ENCODE measurements around the gene TEX13A.
"Not testable (repeated sequence)": the region's sequence is repeated elsewhere in the genome, so short reads cannot be mapped to it uniquely, and the experiment has no call there.

TEX13A gene, protein sequence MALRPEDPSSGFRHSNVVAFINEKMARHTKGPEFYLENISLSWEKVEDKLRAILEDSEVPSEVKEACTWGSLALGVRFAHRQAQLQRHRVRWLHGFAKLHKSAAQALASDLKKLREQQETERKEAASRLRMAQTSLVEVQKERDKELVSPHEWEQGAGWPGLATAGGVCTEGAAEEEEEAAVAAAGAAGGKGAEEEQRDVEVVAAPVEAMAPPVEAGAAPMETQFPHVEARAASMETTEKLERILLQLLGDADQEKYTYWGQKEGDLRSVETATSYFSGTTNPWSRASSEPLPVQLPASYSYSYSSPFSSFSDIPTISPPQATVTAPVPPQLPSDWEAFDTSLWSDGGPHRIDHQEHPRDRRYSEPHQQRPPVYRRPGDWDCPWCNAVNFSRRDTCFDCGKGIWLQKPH

DNA sequence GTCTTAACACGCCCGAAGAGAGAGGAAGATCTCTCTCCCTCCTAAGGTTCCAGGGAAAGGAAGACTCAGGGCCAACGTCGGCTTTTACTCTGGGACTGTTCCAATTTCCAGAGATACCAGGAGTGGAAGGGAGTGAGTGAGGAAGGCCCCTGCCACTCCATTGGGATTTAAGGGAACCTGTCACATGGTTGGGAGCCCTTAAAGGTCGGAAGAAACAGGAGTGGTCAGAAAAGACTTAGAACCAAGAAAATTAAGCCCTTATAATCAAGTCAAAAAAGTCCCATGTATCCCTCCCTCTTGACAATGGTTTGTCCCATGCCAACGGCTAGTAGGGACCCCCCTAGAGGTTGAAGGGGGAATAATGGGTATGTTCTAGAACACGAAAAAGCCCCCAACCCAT is at the start of gene TEX13A:
Gene TEX13A (minus strand): TSS at position 59 of the 400 bp plus-strand sequence. CDS start 297 bp downstream, outside the sequence.
- no peak for DNase-seq (ENCODE audit: low read depth in 2 of 2)

DNA sequence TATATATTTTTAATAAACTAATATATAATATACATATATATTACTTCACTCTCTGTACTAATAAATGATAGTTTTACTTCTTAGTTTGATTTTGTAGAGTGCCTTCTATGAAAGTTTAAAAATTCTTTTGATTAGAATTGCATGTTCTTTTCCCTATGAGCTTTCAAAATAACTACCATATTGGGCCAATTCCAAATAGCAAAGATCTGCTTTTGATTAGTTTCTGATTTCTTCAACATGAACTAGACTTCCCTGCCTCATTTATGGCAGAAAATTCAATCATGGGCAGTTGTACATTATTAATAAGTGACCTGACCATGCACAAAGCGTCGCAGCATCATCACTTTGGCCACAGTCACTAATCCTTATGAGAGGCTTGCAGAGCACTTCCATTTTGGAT is 48.9 kb upstream of the TEX13A start:
- no peak for DNase-seq (ENCODE audit: low read depth in 2 of 2)

DNA sequence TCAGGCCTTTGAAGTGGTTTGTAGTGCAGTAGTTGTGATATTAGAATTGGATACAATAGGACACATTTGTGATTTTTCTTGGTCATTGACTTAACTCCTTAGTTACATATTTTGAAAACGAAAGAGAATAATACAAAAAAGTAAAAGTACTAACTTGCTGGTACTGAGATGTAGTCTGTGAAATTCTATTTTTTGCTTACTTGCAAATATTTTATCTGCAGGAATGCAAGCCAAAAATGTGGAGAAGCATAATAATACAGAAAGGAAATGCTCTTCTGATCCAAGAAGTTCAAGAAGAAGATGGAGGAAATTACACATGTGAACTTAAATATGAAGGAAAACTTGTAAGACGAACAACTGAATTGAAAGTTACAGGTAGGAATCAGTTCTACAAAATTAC is 46.7 kb upstream of the TEX13A start:
- DNase-seq (ENCODE audit: low read depth in 2 of 2) = no peak

DNA sequence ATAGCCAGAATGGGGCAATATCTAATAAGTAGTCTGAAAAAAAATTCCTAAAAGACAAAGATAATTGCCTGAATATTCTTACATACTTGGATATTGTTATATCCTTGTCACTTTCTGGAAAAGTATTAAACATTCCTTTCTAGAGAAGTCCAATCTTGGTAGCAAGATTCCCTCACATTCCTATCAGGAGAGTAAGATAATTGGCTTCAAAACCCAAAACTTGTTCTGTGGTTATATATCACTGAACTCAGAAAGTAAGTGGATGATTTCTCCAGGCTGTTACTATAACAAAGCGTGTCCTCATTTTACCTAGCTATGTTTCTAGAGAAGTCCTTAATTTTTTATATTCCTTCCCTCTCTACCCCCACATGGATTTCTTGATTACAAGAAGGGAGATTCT is 46.0 kb upstream of the TEX13A start:
- DNase-seq (ENCODE audit: low read depth in 2 of 2) = no peak

DNA sequence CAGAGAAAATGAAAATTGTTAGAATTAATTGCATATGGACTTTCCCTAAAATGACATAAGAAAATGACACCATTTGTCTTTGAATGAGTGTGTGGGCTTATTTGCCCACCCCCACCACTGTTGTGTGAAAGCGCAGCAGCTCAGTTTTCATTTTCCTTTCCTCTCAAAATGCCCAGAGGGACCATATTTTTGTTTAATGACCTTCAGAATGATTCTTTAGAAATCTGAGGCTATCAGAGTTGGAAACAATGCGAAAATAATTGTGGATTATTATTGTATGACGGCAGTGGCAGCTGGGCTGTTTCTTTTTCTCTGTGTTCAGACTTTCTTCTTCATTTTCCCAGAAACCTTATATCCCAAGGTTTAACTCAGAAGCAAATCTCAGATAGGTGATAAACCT is 44.6 kb upstream of the TEX13A start:
- no peak for DNase-seq (ENCODE audit: low read depth in 2 of 2)

DNA sequence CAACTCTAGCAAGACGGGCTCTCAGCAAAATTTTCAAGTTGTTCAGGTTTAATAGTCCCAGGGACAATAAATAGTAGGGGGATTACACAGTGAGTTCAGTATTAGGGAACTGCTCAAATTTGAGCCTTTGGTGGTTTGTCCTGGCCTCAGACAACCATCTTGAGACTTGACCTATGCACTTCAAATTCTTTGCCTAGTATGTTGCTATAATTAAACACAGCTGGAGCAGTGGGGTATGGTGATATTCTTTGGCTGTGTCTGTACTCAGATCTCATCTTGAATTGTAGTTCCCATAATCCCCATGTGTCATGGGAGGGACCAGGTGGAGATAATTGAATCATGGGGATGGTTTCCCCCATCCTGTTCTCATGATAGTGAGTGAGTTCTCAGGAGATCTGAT is 43.3 kb upstream of the TEX13A start:
- DNase-seq (ENCODE audit: low read depth in 2 of 2) = no peak

DNA sequence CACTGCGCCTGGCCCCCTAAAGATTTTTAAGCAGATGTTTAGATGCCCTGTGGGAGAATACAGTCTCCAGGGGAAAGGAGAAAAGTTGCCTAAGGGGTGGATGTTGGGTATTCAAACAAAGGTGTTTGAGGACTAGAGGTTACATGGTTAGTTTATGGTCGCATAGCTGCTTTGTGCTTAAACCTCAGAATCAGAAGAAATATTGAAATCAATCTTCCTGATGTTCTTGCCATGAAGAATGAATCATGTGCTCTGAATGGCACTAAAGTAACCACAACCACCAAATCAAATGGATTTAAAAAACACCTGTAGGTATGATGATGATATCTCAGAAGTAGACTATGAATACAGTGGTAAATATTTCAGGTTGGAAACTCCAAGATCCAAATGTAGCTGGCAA is 42.7 kb upstream of the TEX13A start:
- DNase-seq (ENCODE audit: low read depth in 2 of 2) = no peak

DNA sequence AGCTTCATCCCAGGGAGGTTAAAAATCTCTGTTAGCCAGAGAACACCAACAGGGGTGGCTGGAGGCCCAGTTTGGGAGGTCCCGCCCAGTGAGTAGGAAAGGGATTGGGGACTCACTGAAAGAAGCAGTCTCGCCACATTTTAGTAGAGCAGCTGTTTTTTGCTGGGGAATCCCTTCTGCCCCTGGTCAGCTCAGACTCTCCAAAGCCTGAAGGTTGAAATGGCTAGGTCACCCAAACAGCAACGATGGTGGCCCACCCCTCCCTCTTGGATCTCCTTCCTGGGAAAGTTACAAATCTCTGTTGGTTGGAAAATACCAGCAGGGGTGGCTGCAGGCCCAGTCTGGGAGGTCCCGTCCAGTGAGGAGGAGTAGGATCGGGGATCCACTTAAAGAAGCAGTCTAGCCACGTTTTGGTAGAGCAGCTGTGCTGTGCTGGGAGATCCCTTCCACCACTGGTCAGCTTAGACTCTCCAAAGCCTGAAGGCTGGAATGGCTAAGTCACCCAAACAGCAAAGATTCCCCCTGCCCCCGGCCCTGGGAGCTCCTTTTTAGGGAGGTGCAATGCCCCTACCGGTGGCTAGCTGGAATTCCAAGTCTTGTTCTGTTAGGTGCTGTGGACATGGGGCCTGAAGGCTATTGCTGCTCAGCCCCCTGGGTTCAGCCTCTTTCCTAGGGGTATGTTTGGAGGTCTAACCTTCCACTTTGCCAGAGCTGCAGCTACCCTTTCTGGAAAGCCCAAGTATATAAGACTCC is 40.0 kb upstream of the TEX13A start:
- DNase-seq (ENCODE audit: low read depth in 2 of 2) = no peak

DNA sequence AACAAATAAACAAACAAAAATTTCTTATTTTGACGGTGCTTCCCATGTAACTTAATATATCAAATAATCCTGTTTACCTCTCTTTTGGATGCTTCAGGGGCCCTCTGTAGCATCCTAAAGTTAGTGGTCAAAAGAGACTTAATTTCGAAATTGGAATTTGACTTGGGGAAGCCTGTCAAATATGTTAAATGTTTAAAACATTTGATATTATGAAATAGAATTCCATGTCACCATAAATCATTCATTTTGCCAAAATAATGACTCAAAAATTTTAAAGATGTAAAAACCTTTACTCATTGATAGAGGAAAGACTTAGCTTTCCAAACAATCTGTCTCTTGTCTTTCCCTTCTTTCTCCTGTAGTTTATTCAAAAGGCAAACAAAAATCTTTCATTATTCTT is 20.6 kb upstream of the TEX13A start:
- DNase-seq (ENCODE audit: low read depth in 2 of 2) = no peak

DNA sequence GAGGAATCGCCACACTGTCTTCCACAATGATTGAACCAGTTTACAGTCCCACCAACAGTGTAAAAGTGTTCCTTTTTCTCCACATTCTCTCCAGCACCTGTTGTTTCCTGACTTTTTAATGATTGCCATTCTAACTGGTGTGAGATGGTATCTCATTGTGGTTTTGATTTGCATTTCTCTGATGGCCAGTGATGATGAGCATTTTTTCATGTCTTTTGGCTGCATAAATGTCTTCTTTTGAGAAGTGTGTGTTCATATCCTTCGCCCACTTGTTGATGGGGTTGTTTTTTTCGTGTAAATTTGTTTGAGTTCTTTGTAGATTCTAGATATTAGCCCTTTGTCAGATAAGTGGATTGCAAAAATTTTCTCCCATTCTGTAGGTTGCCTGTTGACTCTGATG is 16.9 kb upstream of the TEX13A start:
- DNase-seq (ENCODE audit: low read depth in 2 of 2) = not testable (repeated sequence)

DNA sequence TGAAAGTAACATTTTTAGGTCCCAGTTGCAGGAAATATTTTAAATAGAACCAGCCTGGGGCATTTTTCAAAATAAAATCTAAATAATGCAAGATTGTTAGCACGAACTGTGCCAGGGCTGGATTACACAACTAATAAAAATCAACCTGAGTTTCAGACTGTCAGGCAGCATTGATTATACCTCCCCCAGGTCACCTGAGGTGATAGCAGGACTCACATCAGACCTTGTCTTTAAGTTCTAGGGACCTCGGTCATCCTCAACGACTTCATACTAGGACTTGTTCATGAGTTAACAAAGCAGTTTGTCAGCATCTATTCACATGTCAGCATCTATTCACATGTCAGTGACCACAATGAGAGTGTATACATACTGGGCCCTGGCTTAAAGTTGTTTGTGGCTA is 8.7 kb upstream of the TEX13A start:
- no peak for DNase-seq (ENCODE audit: low read depth in 2 of 2)

DNA sequence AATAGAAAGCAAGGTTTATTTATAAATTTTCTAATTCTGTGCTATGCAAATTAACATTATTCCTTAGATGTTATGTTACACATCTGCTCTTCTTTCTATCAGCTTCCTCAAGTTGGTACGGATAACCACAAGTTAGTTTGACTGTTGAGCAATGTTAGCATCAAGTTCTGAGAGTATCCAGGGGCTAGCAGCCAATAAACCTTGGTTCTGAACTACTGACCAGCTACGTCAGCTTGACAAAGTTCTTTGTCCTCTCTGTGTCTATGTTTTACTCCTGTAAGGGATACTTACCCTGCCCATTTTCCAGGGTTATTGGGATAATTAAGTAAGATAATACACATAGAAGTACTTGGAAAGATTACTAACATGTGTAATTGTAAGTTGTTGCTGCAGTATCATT is 8.1 kb upstream of the TEX13A start:
- no peak for DNase-seq (ENCODE audit: low read depth in 2 of 2)

DNA sequence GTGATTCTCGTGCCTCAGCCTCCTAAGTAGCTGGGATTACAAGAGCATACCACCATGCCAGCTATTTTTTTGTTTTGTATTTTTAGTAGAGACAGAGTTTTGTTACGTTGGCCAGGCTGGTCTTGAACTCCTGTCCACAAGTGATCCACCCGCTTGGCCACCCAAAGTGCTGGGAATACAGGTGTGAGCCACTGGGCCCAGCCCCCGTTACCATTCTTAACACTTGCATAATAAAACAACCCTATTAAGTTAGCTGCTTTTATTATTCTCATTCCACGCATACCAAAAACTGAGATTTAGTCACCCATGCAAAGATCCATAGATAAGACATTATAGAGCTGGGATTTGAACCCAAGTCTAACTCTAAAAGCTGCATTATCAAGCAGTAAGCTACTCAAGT is 6.0 kb upstream of the TEX13A start:
- no peak for DNase-seq (ENCODE audit: low read depth in 2 of 2)

DNA sequence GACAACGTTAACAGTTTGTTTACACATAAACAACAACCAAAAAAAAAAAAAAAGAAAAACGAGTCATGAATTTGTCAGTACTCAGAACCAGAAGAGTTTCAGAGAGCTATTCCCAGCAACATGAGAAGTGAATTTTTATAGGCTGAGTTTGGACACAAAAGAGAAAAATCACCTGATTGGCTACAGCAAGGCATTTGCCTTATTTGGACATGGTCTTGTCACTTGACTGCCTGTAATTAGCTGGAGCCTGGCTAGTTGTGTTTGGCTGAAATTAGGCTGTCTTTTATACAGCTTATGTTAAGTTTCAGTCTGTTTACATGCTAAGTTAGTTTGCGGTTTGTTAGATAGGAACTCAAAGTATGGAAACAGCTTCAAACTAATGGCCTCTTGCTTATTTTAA is 880 bp upstream of the TEX13A start:
- no peak for DNase-seq (ENCODE audit: low read depth in 2 of 2)

DNA sequence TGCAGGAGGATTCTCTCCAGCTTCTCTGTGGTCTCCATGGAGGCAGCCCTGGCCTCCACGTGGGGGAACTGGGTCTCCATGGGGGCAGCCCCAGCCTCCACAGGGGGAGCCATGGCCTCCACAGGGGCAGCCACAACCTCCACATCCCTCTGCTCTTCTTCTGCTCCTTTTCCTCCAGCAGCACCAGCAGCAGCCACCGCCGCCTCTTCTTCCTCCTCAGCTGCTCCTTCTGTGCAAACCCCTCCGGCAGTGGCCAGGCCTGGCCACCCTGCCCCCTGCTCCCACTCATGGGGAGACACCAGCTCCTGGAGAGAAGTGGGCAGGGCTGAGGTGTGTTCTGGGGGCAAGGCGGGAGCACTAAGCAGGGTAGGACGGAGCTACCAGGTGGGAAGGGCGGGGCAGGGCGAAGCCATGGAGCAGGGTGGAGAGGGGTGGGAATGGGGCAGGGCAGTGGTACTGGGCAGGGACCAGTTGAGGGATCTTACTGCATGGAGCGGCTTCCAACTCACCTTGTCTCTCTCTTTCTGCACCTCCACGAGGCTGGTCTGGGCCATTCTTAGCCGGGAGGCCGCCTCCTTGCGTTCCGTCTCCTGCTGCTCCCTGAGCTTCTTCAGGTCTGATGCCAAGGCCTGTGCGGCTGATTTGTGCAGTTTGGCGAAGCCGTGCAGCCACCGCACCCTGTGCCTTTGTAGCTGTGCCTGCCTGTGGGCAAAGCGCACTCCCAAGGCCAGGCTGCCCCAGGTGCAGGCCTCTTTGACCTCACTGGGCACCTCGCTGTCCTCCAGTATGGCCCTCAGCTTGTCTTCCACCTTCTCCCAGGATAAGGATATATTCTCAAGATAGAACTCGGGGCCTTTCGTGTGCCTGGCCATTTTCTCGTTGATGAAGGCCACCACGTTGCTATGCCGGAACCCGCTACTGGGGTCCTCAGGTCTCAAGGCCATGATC is 766 bp downstream of the TEX13A start:
- DNase-seq (ENCODE audit: low read depth in 2 of 2) = no peak

DNA sequence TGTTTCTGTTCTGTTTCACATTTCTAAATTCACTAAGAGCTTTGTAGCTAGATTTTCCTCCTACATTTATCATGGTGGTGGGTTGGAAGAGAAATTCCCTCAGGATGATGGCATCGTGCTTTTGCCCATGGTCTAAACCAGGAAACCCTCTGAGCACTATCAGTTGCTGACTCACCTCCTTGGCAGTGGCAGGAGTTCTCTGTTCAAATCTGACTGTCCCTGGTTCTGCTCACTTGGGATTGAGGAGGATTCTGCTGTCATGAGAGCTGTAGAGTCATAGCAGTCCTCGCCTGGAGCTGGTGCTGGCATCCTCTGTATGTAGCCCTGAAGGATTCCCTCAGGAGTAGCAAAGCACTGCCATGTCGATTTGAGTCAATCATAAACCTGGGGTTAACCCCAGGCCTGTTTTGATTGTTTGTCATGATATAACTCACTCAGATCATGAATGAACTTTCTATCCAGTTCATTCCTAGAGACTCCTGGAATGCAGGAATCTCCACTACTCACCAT is 9.4 kb downstream of the TEX13A start:
- no peak for DNase-seq (ENCODE audit: low read depth in 2 of 2)

DNA sequence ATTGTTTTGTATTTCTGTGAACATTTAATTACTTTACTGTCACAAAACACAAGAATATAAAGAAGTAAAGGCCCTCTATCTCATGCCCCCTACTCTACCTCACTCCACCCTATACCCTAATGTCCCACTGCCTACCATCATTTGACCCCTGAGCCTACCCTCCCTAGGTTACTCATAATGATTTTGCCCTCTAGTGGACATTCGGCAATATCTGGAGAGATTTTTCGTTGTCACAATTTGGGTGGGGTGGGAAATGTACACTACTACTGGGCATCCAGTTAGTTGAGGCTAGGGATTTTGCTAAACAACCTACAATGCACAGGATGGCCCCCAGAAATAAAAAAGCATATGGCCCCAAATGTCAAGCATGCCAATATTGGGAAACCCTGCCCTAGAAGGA is 10.2 kb downstream of the TEX13A start:
- DNase-seq (ENCODE audit: low read depth in 2 of 2) = no peak

DNA sequence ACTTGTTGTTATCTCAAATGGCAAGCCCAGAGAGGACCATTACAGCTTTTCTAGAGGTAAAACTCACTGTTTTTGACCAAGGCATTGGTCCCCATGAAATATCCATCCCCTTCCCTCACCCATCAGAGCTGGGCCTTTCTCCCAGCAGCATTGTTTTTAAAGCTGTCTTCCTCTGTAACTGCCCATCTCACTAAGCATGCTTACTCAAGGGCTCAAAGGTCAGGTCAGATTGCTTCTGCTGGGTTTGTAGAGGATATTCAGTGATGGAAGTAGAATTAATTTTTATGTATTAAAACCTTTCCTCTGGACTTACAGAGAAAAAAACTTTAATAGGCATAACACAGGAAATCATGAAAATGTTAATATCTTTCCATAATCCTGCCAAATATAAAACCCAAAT is 11.1 kb downstream of the TEX13A start:
- DNase-seq (ENCODE audit: low read depth in 2 of 2) = no peak

DNA sequence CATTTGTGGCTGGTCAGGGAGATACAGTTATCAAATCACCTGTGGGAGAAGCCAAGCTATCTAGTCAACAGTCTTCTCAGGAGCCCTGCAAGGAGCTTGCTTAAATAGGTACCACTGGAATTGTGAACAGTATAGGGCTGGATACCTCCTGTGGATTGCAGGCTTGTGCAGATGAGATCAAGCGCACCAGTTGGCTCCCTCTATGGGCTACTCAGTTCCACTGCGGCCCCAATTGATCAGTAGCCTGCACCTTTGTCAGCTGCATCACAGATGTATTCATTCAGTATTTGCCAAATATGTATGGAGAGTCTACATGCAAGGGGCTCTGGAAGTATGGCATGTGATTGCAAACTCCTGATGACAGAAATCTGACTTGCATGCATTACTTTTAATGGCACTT is 28.6 kb downstream of the TEX13A start:
- no peak for DNase-seq (ENCODE audit: low read depth in 2 of 2)

DNA sequence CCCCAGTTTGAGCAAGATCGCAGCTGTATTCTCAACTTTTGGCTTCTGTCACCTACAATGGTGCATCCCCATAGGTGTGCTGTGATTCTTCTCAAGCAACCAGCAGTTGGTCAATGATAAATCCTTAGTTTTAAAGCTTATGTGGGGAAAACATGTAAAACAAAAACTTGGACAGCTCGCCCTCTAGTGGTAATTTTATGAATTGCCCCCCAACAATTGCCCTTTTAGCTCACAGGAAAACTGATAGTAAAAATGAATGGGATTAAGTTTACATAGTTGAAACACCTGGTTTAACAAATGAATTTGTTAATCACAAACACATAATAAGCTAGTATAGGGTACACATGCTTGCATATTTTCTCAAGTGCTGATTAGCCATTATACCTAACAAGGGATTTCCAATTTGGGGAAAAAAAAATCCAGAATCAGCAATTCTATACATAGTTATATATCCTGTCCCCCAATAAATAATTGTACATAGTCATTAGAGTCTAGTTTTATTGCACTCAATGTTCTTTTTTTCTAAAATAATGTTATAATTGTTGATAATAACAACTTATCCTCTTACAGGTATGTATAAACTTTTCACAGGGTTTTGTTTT is 30.1 kb downstream of the TEX13A start:
- no peak for DNase-seq (ENCODE audit: low read depth in 2 of 2)

DNA sequence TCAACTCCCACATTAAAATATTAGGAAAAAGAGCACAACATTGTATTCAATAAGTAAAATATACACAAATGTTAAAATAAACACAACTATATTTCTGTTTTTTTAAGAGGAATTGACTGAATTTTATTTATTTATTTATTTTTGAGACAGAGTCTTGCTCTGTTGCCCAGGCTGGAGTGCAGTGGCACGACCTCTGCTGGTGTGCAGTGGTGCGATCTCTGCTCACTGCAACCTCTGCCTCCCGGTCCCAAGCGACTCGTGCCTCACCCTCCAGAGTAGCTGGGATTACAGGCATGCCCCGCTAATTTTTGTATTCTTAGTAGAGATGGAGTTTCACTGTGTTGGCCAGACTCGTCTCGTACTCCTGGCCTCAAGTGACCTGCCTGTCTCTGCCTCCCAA is 31.4 kb downstream of the TEX13A start:
- DNase-seq (ENCODE audit: low read depth in 2 of 2) = no peak

DNA sequence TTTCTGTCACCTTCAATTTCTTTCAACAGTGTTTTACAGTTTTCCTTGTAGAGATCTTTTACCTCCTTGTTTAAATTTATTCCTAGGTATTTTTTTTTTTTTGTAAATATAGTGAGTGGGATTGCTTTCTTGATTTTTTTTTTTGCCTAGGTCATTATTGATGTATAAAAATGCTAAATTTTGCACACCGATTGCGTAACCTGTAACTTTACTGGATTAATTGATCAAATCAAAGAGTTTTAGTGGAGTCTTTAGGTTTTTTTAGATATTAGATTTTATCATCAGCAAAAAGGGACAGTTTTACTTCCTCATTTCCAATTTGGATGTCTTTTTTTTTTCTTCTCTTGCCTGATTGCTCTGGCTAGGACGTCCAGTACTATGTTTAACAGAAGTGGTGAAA is 40.9 kb downstream of the TEX13A start:
- no peak for DNase-seq (ENCODE audit: low read depth in 2 of 2)
